DMS 273 treated with DMSO at 0.1 percent for 48 hours (cell line): ENCODE data around the gene DYNLT2B.
"Not testable (repeated sequence)": the region's sequence is repeated elsewhere in the genome, so short reads cannot be mapped to it uniquely, and the experiment has no call there.

Experiments
- DNase-seq: peaks from one replicate; lab custom pipeline; 2025; lab: John Stamatoyannopoulos, UW

DYNLT2B gene

DNA sequence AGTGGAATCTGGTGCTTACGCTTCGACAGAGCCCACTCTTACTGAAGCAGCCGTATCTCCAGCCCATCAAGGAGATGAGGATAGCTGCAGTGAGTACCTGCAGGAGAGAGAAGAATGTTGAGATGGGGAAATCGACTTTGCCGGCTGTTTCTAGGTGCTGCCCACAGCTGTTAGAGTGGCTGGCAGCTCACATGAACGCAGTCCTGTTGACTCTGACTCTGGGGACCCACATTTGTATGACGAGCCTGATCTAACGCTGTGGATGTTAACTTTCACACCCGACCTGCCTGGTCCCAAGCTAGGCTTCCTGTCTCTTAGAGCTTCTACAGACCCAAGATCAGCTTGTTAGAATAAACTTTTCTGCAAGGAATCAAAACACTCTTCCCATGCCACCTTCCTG is 8.9 kb upstream of the DYNLT2B start:
- DNase-seq, result no peak

DNA sequence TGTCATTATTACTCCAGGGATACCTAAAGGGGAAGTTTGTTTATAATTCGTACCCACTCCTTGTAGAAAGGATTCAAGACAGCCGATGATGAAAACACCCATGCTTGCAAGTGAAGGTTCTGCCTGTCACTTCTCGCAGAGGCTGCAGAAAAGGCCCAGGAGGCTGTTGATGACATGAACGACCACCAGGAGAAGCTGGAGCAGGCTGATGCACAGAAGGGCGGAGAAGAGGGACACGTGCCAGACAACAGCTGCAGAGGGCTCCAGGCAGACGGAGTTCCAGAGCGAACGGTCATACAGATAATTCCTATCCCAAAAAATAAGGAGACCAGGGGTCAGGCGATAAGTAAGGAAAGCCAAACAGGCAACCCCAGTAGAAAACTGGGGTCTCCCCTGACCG is 5.7 kb upstream of the DYNLT2B start:
- DNase-seq, result peak; percentile 87

GRCh38 chr3:196323016-196323415 is 5.0 kb upstream of the DYNLT2B start:
- DNase-seq, result no peak

DNA sequence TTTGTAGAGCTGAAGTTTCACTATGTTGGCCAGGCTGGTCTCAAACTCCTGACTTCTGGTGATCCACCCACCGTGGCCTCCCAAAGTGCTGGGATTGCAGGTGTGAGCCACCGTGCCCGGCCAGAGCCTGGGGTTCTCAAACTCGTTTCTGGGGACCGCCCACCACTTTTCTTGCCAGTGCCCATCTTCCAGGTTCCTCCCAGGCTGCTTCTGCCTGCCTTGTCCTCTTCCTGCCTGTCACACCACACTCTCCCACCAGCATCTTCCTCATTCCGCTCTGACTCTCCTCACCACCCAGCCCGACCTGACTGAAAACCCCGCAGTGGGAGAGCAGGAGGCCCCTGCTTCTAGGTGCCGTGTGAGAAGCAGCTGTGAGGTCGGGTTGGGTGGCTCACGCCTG is 3.1 kb upstream of the DYNLT2B start:
- DNase-seq, result no peak

- DNase-seq, result no peak
Measured at GRCh38 chr3:196320137-196320536, 2.1 kb upstream of the DYNLT2B start.

DNA sequence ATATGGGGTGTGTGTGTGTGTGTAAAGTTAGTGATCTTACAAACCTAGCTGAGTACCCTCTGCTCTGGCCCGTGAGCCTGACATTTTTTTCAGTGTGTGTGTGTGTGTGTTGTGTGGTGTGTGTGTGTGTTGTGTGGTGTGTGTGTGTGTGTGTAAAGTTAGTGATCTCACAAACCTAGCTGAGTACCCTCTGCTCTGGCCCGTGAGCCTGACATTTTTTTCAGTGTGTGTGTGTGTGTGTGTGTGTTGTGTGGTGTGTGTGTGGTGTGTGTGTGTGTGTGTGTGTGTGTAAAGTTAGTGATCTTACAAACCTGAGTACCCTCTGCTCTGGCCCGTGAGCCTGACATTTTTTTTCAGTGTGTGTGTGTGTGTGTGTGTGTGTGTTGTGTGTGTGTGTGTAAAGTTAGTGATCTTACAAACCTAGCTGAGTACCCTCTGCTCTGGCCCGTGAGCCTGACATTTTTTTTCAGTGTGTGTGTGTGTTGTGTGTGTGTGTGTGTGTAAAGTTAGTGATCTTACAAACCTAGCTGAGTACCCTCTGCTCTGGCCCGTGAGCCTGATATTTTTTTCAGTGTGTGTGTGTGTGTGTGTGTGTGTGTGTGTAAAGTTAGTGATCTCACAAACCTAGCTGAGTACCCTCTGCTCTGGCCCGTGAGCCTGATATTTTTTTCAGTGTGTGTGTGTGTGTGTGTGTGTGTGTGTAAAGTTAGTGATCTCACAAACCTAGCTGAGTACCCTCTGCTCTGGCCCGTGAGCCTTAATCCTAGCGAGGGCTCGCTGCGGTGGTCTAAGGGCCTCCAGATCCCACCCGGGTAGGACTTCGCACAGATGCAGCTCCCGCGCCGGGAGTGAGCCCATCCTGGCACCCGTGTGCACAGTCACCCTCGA is 997 bp downstream of the DYNLT2B start:
- not testable (repeated sequence) for DNase-seq

GRCh38 chr3:196315821-196316220 is 2.2 kb downstream of the DYNLT2B start:
- no peak for DNase-seq

GRCh38 chr3:196314597-196314996 is 3.4 kb downstream of the DYNLT2B start:
- DNase-seq, result no peak

GRCh38 chr3:196314086-196314485 is 4.0 kb downstream of the DYNLT2B start:
- not testable (repeated sequence) for DNase-seq

- not testable (repeated sequence) for DNase-seq
Measured at GRCh38 chr3:196302960-196303359, 15.1 kb downstream of the DYNLT2B start.

- not testable (repeated sequence) for DNase-seq
Measured at GRCh38 chr3:196302551-196302950, 15.5 kb downstream of the DYNLT2B start.

GRCh38 chr3:196298521-196298920 is 19.5 kb downstream of the DYNLT2B start:
- DNase-seq, result no peak

DNA sequence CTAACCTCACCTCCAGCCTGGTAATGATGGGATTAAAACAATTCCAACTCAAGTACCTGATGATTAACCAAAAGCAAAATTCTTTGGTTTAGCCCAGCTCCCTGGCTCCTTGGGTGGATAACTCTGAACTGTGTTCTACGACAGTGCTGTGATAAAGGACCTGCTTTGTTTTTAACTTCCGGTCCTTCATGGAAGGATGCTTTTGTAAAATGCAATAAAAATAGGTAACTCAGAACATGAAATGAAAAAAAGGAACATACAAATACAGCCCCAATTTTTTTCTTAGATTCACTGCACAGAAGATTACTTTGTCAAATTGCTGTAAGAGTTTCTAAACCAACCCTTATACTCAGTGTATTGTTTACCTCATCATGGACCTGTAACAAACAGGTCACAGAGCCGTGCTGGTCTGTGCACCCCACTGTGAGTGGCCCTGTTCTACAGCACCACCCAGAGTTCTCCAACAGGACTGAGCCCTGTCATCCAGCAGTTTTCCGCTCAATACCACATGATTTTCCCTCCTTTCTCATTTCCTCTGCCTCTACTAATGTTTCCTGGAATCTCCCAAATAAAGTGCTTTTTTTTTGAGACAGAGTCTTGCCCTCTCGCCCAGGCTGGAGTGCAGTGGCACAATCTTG is 25.6 kb downstream of the DYNLT2B start:
- no peak for DNase-seq

GRCh38 chr3:196288141-196288460 is 29.9 kb downstream of the DYNLT2B start:
- no peak for DNase-seq

DNA sequence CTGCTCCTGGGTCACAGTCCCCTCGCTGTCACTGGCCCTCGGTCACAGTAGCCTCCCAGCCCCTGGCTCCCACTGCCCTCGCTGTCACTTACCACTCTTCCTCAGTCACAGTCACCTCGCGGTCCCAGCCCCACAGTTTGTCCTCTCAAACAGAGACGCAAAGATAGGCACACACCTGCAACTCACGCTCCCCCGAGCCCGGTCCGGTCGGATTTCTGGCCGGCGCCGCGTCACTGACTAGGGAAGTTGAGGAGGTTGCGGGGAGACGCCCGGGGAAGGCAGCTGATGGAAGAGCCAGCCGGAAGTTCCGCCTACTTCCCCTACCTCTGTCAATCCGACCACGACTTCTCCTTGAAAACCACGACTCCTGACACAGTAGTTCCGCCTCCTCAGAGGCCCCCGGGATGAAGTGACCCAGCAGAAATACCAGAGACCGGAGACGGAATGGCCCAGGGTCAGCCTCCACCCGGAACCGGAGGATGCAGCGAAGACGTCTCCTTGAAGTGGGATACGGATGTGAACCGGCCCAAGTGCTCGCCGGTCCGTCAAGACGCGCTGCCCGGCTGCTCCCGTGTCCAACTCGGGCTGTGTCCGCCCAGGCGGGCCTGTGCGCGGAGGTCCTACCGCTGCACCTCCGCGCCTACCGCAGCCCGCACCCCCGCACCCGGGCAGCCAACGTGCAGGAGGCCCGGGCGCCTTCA is 30.4 kb downstream of the DYNLT2B start, which contains the start of gene PCYT1A:
Gene PCYT1A, minus strand, starts transcription at position 287 of the 701 bp plus-strand sequence. CDS start 17,195 bp downstream, outside the sequence.
- DNase-seq, result peak; percentile 95

DNA sequence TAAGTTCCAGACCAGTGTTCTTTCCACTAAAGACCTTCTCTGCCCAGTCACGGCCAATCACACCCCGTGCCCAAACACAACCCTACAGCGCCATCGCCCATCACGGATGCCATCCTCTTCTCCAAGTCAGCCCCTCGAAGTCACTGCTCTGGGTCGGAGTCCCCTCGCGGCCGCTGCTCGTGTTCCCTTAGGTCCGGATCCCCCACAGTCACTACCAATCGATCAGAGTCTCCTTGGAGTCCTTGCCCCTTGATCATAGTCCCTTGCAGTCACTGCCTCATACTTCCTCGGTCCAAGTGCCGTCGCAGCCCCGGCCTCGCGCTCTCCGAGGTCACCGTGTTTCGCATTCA is 31.0 kb downstream of the DYNLT2B start:
- no peak for DNase-seq

DNA sequence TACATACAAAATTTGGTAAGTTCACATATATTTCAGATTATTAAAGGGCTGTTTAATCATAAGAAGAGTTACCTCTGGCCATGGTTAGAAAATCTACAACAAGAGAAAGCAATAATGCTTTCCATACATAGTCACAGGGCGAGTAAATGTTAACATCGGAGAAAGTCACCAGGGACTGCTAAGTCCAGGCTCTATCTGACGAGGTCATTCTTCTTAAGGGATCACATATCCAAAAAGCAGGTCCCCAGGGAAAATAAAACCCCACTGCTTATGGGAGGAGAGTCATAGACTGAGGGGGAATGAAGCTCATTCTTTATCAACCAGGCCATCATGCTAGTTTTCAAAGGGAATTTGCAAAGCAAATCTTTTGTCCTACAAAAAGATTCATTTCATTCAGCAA is 33.6 kb downstream of the DYNLT2B start:
- no peak for DNase-seq

- no peak for DNase-seq
Measured at GRCh38 chr3:196281962-196282361, 36.1 kb downstream of the DYNLT2B start.

DNA sequence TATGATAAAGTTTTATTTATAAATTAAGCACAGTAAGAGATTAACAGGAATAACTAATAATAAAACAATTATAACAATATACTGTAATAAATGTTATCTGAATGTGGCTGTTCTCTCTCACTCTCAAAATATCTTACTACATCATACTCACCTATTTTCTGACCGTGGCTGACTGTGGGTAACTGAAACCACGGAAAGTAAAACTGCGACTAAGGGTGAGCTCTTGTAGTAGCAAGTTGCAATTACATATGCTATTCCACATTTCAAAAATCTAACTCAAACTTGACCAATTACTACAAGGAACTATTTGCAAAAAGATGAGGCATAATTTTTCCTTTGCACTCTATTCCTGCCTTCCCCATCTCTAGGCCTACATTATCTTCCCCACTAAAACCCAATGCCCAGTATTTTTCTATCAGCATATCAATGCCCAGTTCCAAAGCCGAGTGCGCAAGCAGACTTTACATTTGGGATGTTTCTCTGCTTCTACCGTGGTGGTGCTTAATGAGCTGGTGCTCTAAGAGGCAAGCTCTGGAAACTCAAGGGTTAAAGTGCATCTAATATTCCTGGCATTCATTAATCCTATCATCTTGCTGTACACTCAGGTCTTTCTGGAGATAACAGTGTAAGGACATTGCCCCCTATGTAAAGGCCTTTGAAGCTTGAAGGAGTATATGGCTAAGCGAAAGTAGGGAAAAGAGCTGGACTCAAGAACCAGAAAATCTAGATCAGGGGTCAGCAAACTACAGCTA is 37.2 kb downstream of the DYNLT2B start:
- DNase-seq, result no peak

- DNase-seq, result no peak
Measured at GRCh38 chr3:196275126-196275525, 42.9 kb downstream of the DYNLT2B start.

- no peak for DNase-seq
Measured at GRCh38 chr3:196274585-196274984, 43.5 kb downstream of the DYNLT2B start.

DNA sequence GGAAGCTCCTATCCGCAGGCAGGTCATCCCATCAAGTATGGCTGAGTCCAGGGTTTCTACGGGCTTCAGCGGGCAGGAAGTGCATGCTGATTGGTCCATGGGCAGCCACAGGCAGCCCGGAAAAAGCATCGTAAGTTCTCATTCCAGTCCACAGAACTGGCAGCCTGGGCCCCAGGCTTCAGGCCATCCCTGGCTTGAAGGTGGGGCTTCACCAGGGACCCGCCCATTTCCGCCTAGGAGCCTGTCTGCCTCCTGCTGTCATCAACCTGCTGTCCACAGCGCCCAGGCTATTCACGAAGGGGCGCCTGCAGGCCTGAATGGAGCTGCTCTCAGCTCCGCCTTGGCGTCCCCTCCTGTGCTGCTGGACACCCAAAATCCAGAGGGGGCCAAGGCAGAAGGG is 44.4 kb downstream of the DYNLT2B start:
- DNase-seq, result no peak
